HG03095 (cell line): ENCODE data around the gene AIPL1.

Source experiments
- ATAC-seq: cut with Tn5 transposase; IDR thresholded peaks from one replicate; pipeline ENCODE4 v1.9.1; 2021; ENCODE audit warnings: moderate library complexity; ENCODE audit not compliant: unreplicated experiment

AIPL1 gene

DNA sequence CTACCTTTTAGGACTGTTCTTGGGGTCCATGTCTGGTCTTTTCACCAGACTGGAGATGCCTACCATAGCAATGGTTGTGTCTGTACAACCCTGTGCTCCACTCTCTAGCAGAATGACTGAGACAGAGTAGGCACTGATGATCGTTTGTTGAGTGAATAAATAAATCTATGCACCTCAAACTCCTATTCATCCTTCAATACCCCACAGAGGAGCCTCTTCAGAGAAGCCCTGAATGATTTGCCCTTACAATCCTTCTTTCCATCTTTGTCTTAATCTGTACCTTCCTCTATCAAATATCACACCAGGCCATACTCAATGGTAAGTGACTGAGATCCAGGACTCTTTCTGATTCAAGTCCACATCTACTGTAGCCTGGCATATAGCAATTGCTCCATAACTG, 32.6 kb upstream of the AIPL1 start:
- ATAC-seq = no peak

GRCh38 chr17:6465206-6466003, 30.5 kb upstream of the AIPL1 start:
- no peak for ATAC-seq

DNA sequence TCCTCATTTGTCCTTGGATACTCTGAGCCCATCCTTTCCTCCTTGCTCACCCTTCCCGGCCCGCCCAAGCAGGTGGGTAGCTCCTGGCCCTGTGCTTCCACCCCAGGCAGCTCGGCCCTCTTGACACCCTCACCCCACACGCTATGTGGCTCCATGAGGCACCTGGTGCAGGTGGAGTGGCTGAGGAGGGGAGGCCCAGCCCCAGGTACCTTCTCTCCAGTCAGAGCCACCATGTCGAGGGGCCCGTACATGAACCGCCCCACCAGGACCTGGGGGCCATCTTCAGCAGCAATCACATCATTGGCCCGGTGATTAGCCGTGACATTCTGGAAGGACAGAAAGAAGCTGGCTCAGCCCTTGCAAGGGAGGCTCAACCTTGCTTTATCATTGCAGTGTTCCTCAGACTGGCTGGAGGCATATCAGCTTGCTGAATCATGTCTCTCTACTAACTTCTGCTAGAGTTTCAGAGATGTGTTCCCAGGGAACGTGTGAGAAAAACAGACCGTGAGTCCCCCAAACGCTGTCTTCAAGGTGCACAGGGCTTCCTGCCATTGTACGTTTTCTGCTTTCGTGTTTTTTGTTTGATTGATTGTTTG, 29.6 kb upstream of the AIPL1 start:
- ATAC-seq = no peak

GRCh38 chr17:6463616-6464445, 28.9 kb upstream of the AIPL1 start:
- ATAC-seq = no peak

- ATAC-seq = no peak
Observed at GRCh38 chr17:6462692-6463091, 27.8 kb upstream of the AIPL1 start.

DNA sequence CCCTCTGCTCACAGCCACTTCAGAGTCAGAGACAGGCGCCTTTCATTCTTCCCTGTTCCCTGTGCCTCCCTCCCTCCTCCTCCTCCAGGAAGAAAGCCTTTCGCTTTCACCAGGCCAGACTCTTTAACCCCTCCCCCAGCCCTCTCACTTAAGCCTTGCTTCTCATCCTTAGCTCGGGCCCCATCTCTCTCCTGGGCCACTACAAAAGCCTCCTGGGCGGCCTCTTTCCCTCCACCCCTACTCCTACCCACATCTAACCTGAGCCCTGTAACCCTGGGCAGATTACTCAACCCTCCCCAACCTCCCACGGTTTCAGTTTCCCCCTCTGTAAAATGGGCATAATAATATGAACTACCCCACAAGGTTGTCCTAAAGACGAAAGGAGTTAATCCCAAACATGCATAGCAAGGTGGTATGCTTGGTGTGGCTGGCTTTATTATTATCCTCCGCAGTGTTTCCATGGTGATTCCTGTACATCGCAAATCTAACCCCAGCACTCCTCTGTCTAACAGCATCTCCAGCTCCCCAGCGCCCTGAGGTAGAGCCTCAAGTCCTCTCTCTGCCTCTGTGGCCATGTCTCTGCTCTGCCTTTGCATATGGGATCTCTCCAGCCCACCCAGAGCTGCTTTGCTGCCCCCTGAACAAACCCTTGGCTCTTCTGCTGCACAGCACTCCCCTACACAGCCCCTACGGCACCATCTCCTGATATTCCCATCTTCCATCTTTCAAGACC, 27.0 kb upstream of the AIPL1 start:
- ATAC-seq = no peak

- ATAC-seq = no peak
Observed at GRCh38 chr17:6461246-6461645, 26.3 kb upstream of the AIPL1 start.

DNA sequence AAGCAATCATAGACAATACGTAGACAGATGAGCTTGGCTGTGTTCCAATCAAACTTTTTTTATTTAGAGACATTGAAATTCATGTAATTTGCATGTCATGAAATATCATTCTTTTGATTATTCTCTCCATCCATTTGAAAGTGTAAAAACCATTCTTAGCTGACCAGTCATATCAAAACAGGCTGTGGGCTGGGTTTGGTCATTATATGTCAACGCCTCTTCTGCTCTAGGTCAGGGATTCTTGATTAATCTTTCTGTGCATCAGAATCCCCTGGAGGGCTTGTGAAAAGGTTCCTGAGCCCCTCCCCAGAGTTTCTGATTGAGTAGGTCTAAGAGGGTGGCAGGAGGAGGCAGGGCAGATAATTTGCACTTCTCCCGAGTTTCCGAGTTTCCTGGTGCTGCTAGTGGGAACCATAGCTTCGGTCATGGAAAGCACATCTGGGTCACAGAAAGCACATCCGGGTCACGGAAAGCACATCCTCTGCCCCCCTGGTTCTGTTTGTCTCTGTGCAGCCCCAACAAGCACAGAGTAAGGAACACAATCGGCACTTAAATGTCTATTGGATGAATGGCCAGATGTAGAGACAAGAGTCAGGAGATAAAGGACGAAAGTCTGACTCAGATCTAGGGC, 25.7 kb upstream of the AIPL1 start:
- no peak for ATAC-seq

GRCh38 chr17:6458460-6458950, 23.6 kb upstream of the AIPL1 start:
- no peak for ATAC-seq

DNA sequence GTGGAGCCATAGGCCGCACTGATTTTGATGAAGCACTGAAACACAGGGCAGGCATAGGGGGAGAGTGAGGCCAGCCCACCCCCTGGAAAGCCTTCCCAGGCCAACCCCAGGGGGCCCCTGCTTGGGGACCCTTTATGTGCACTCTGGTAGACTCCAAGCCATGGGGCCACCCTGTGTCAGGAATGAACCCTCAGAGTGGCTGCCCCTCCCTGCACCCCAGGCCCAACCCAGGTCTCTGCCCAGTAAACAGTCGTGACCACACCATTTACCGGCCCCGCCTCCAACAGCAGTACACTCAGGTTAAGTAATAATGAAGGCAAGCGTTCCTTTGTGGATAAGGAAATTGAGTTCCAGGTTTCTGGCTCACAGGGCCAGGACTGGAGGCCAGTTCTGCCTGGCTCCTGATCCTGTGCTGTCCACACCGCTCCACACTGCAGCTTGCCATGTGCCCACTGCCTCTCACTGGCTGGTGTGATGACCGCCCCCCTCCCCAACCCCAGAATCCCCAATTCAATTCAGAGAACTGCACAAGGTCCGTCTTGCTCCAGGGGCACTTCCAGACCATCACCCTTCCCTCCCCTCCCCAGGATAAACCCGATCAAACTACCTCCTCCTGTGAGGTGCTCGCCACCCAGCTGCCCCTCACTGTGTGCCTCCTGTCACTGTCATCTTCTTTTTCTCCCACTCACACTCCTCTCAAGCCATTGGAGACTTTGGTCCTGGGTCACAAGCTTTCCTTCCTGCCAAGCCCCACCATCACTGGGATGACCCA, 23.0 kb upstream of the AIPL1 start:
- ATAC-seq = no peak

DNA sequence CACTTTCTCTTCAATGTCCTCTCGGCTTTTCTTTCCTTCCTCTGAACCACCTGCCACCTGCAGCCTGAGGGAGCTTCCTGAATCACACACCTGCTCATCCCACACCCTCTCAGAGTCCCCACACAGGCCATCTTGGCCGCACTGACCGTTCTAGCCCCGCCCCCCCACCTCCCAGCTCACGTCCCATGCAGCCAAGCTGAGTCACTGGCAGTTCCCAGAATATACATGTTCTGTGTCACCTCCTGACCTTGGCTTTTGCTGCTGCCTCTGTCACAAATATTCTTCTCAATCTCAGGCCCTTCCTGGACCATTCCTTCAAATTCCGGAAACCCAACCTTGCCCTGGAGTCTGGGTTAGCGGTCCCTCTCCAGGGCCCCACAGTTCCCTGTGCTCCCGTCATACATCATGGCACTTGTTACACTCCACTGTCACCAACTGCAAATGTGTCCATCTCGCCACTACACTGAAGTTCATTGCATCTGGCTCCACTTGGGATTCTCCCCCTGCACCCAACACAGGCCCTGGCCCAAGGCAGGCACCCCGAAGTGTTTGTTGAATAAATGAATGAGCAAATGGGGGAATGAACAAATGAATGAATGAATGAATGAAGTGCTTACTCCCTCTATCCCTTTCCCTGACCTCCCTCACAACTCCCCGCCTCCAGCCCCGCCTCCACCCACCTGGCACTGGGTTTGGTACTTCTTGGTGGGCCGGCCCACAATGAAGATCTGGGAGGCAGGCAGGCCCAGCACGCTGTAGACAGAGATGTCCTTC, 22.2 kb upstream of the AIPL1 start:
- no peak for ATAC-seq

DNA sequence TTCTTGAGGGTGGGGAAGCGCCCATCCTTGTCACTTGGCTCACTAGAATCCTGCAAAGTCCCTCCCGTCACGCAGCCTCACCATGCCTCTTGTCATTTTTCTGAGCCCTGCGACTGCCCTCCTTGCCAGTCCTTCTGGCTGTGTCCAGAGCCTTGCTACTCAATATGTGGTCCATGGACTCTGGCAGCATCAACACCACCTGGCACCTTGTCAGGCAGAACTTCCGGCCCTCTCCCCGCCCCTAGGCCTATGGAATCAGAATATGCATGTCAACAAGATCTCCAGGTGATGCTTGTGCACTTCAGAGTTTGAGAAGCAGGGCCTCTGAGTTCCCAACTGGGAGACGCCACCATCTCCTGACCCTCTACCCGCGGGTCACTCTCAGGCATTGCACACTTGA, 21.4 kb upstream of the AIPL1 start:
- ATAC-seq = no peak

- ATAC-seq = no peak
Observed at GRCh38 chr17:6455321-6455705, 20.4 kb upstream of the AIPL1 start.

GRCh38 chr17:6454495-6455320, 19.8 kb upstream of the AIPL1 start:
- no peak for ATAC-seq

DNA sequence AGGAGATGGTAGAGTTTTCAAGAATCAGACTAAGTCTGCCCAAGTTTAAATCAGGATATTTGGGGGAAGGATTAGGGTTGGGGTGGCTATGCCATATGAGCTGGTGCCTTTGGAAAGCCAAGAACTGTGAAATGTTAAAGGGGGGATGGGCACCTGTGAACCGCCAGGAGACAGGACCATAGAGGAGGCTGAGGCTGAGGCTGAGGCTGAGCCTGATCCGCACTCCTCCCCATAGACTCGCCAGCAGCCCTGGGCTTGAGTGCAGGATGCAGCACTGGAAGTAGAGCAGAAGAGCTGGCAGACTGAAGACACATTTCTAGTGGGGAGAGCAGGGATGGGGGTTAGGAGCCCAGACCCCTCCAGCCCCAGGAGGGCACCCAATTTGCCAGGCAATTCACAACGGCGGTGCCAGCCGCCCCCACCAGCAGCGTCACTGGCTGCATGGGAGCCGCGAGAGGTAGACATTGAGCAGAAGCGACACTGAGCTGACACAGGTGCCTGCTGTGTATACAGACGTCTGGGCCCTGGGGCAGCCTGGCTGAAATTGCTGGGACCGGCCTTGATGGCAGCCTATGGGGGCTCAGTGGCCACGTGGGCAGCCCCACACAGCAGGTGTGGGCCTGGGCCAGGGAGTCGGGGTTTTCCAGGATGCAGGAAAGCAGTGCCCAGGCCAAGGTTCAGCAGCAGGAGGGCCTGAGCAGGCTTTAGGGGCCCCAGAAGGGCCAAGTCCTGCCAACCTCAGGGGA, 18.5 kb upstream of the AIPL1 start:
- no peak for ATAC-seq

DNA sequence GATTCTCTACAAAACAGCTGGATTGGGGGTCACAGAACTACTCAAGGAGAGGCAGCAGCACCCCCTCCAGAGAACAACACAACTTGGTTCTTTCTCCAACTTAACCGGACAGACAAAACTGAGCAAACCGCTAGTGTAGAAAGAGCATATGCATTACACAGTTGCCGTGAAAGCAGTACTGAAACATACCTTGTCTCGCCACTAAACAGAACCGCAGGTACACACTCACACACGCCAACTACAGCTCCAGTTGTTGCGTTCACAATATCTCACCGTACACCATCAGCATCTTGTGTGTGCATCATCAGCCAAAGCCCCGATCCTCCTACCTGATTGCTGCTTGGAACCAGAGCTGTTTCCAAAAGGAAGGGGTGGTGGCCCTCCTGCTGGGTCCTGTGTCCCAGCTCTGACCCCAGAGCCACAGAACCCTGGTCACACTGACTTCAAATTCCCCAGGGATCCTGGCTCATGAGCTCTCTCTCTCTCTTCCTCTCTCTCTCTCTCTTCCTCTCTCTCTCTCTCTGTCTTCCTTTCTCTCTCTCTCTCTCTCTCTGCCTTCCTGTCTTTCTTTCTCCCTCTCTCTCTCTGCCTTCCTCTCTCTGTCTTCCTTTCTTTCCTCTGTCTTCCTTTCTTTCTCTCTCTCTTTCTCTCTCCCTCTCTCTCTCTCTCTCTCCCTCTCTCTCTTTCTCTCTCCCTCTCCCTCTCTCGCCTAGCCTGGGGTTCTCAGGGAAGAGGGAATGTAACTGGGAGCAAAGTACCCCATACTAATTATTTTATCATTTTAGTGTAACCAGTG, 17.7 kb upstream of the AIPL1 start:
- no peak for ATAC-seq
